ENCODE measurements around the gene ERVFRD-1. TPM values are rescaled to one million over a fixed set of nuclear protein-coding genes. Genes with fewer than 3 reads are reported as not detected.
"Not testable (repeated sequence)": the region's sequence is repeated elsewhere in the genome, so short reads cannot be mapped to it uniquely, and the experiment has no call there.

The ERVFRD-1 gene
- total RNA-seq, 2 donors from 2014 or later = not detected

GRCh38 chr6:11089695-11090094 is 21.8 kb downstream of the ERVFRD-1 start:
- Histone ChIP-seq H3K4me1 (ENCODE audit: control insufficient read depth, insufficient read depth, low read length) (no peaks in the 10 kb centered on the region), H3K9ac (ENCODE audit: extremely low read depth, low read length, poor library complexity, severe bottlenecking) (no peak overlapping the region), H3K36me3 (ENCODE audit: control insufficient read depth, insufficient read depth, low read length) (no peaks in the 10 kb centered on the region), H3K27ac (ENCODE audit: low read depth, low read length) (no peak overlapping the region), H3K4me3 (ENCODE audit: low read length) (no peak overlapping the region), H3K9me3 (ENCODE audit: control insufficient read depth, low read length) (no peaks in the 10 kb centered on the region), H3K27me3 (ENCODE audit: control insufficient read depth, insufficient read depth, low read length, poor library complexity, severe bottlenecking) (no peaks in the 10 kb centered on the region)
- H3K27ac Mint-ChIP-seq = no peak overlapping the region
- H3K27me3 Mint-ChIP-seq (ENCODE audit: insufficient read depth) = peaks cover 3% of the 10 kb centered on the region
- H3K9me3 Mint-ChIP-seq = no peaks in the 10 kb centered on the region
- no peak for TF ChIP-seq CTCF (conservative IDR thresholded peaks at IDR 0.05)
- H3K4me3 Mint-ChIP-seq = no peak overlapping the region
- H3K36me3 Mint-ChIP-seq (ENCODE audit: low read depth) = no peaks in the 10 kb centered on the region
- H3K4me1 Mint-ChIP-seq = peaks cover 7% of the 10 kb centered on the region
- DNase-seq = no peak
- 96 to 100% methylated on average over 1 of the region's 1 CpG for WGBS, 2 experiments (ENCODE audit: insufficient coverage in 1 of 2, insufficient read length in 1 of 2)

DNA sequence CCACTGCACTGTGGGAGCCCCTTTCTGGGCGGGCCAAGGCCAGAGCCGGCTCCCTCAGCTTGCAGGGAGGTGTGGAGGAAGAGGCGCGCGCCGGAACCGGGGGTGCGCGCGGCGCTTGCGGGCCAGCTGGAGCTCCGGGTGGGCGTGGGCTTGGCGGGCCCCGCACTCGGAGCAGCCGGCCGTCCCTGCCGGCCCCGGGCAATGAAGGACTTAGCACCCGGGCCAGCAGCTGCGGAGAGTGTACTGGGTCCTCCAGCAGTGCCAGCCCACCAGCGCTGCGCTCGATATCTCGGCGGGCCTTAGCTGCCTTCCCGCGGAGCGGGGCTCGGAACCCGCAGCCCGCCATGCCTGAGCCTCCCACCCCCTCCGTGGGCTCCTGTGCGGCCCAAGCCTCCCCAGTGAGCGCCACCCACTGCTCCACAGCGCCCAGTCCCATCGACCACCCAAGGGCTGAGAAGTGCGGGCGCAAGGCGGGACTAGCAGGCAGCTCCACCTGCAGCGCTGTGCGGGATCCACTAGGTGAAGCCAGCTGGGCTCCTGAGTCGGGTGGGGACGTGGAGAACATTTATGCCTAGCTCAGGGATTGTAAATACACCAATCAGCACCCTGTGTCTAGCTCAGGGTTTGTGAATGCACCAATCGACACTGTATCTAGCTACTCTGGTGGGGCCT is 24.2 kb downstream of the ERVFRD-1 start:
- H3K9ac ChIP-seq (ENCODE audit: extremely low read depth, low read length, poor library complexity, severe bottlenecking); H3K27me3 Mint-ChIP-seq (ENCODE audit: insufficient read depth); H3K4me1 Mint-ChIP-seq; H3K4me3 Mint-ChIP-seq; H3K27me3 ChIP-seq (ENCODE audit: control insufficient read depth, insufficient read depth, low read length, poor library complexity, severe bottlenecking); H3K36me3 Mint-ChIP-seq (ENCODE audit: low read depth); H3K4me1 ChIP-seq (ENCODE audit: control insufficient read depth, insufficient read depth, low read length); H3K36me3 ChIP-seq (ENCODE audit: control insufficient read depth, insufficient read depth, low read length); H3K27ac ChIP-seq (ENCODE audit: low read depth, low read length); H3K4me3 ChIP-seq (ENCODE audit: low read length); H3K27ac Mint-ChIP-seq; H3K9me3 ChIP-seq (ENCODE audit: control insufficient read depth, low read length); H3K9me3 Mint-ChIP-seq; DNase-seq: not testable (repeated sequence)
- 90 to 97% methylated on average over 11 to 47 of the region's 47 CpGs for WGBS, 2 experiments (ENCODE audit: insufficient coverage in 1 of 2, insufficient read length in 1 of 2)

DNA sequence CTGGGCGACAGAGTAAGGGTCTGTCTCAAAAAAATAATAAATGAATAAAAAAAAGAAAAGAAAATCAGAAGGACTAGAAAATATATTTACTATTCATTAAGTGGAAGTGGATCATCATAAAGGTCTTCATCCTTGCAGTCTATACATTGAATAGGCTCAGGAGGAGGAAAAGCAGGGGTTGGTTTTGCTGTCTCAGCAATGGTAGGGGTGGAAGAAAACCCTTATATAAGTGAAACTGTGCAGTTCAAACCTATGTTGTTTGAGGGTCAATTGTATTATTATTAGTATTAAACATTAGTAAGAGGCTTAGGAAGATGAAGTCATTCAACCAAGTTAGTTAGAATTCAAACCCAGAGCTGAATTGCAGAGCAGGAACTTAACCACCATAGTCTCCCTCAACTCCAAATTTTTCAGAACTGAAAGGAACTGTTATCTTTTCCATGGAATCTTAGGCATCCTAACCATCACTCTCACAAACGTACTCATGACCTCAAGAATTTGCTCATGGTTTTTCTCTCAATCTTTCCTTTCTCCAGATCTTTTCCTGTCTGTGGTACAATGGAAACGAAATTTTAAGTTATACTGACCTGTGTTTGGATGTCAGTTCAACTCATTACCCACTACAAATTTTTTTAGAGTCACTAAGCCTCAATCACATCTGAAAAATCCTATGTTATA is 25.6 kb downstream of the ERVFRD-1 start:
- H3K27ac Mint-ChIP-seq = no peak overlapping the region
- Histone ChIP-seq H3K27ac (ENCODE audit: low read depth, low read length) (no peak overlapping the region), H3K9ac (ENCODE audit: extremely low read depth, low read length, poor library complexity, severe bottlenecking) (no peak overlapping the region), H3K27me3 (ENCODE audit: control insufficient read depth, insufficient read depth, low read length, poor library complexity, severe bottlenecking) (no peaks in the 10 kb centered on the region), H3K4me3 (ENCODE audit: low read length) (no peak overlapping the region), H3K36me3 (ENCODE audit: control insufficient read depth, insufficient read depth, low read length) (no peaks in the 10 kb centered on the region), H3K9me3 (ENCODE audit: control insufficient read depth, low read length) (no peaks in the 10 kb centered on the region), H3K4me1 (ENCODE audit: control insufficient read depth, insufficient read depth, low read length) (no peaks in the 10 kb centered on the region)
- peaks cover 3% of the 10 kb centered on the region for H3K27me3 Mint-ChIP-seq (ENCODE audit: insufficient read depth)
- TF ChIP-seq CTCF (conservative IDR thresholded peaks at IDR 0.05) = no peak
- no peak overlapping the region for H3K4me3 Mint-ChIP-seq
- H3K4me1 Mint-ChIP-seq = no peaks in the 10 kb centered on the region
- H3K36me3 Mint-ChIP-seq (ENCODE audit: low read depth) = no peaks in the 10 kb centered on the region
- H3K9me3 Mint-ChIP-seq = no peaks in the 10 kb centered on the region
- no peak for DNase-seq
- WGBS, 2 experiments (ENCODE audit: insufficient coverage in 1 of 2, insufficient read length in 1 of 2) = 50 to 79% methylated on average over 1 to 3 of the region's 3 CpGs
